SIG-M5 treated with dmso at 0.1 percent for 504 hours (cell line): ENCODE measurements around the gene KRT76.
"Not testable (repeated sequence)": the region's sequence is repeated elsewhere in the genome, so short reads cannot be mapped to it uniquely, and the experiment has no call there.

Source experiments
- DNase-seq: peaks from one replicate; lab custom pipeline; 2025; ENCODE audit not compliant: unreplicated experiment; lab: John Stamatoyannopoulos, UW

KRT76 gene

GRCh38 chr12:52798671-52799504 is 21.7 kb upstream of the KRT76 start:
- no peak for DNase-seq

DNA sequence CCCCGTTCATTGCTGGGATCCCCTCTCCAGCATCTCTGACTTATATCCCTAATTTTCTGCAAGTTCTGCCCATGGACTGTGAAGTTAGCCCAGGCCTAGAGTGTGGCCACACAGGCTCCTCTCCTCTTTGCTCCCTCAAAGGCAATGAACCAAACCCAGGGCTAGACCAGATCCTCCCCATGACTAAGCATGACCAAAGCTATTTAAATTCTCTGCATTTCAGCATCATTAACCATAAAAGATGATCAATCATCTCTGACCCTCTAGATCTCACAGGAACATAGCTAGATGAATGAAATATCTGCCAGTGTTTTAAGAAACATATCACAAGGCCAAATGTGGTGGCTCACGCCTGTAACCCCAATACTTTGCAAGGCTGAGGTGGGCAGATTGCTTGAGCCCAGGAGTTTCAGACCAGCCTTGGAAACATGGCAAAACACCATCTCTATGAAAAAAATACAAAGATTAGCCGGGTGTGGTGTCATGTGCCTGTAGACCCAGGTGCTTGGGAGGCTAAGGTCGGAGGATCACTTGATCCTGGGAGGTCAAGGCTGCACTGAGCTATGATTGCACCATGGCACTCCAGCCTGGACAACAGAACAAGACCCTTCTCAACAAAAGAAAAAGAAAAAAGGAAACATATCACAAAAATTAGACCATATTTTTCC is 21.0 kb upstream of the KRT76 start:
- no peak for DNase-seq

- DNase-seq = no peak
Observed at GRCh38 chr12:52797529-52797894, 20.4 kb upstream of the KRT76 start.

GRCh38 chr12:52796839-52797528 is 19.8 kb upstream of the KRT76 start:
- no peak for DNase-seq

DNA sequence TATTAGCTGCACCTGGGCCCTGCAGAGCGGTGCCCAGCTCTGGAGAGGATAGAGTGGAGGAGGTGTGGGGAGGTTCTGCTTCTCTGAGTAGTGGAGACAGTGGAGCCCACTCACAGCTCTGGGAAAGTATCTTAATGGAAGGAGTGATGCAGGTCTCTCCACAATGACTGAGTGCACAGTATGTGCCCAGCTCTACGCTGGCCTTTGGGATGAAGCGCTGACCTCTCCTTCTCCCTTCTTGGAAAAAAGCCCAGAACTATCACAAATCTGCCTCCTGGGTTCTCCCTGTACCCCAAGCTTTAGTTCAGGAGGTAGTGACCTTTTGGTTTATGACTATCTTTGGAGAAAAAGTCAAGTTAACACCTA is 19.3 kb upstream of the KRT76 start:
- no peak for DNase-seq

- DNase-seq = no peak
Observed at GRCh38 chr12:52795694-52796428, 18.7 kb upstream of the KRT76 start, which contains the start of gene KRT3. Gene KRT3 (minus strand): TSS chr12:52796117. CDS start chr12:52796042, 75 bp downstream.

GRCh38 chr12:52795332-52795674 is 18.2 kb upstream of the KRT76 start:
- DNase-seq = not testable (repeated sequence)

DNA sequence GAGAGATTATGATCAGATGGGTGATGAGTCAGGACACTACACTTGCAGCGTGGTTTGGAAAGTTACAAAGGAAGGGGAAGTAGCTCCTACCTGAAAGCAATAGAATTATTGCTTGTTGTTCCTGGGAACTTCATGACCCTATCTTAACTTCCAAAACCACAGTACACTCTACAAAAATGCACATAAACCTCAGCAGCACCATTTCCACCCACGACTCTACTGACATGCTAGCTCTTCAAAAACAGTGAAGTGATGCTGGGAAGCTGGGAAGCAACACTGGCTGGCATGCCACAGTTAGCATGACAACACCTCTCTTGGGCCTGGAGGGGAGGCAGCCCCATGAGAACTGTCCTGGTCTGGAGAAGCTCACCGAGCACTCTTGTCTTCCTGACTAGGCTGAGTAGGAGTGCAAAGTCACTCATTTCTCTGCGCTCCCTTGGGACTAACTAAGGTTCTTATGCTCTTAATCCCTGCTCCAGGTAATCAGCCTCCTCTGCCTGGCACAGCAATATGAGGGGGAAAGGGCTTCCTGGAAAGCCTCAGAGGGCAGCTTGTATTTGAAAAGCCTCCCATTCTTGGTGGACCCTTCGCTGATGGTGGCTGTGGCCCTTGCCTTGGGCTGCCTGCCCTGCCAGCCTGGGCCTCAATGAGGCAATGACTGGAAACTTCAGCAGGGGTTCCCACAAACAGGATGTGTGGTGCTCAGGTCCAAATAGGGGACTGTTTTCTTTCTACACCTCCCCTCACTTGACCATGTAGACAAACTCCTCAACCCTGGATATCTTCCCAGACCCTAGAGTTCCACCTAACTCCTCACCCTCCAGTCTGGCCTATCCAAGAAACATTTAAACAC is 17.6 kb upstream of the KRT76 start:
- no peak for DNase-seq

DNA sequence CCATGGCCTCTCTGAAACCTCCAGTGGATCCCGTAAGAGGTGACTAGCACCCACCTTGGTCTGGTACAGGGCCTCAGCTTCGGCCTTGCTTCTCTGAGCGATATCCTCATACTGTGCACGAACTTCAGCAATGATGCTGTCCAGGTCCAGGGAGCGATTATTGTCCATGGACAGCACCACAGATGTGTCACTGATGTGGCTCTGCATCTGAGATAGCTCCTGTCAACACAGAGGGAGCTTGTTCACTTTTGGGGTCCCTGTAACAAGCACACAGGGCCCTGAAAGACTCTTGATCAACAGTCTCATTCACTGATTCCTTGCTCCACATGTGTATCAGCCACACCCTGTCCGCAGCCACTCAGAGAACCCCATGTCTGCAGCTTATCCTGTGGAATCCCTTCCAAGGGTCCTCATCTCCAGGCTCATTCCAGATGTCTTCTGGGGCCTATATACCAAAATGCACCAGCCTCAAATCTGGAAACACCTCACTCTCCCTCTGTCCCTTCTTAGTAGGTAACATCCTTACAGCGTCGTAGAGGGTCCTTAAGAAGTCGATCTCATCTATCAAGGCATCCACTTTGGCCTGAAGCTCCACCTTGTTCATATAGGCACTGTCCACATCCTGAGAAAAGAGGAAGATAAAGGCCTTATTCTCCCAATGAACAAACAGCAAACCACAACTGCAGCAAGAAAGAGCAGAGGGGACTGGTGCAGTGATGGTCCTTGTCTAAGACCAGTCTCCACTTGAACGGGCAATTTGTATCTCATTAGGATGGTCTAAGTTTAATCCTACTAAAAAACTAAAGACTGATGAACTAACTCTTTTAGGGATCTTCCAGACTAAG is 15.3 kb upstream of the KRT76 start:
- DNase-seq = no peak

DNA sequence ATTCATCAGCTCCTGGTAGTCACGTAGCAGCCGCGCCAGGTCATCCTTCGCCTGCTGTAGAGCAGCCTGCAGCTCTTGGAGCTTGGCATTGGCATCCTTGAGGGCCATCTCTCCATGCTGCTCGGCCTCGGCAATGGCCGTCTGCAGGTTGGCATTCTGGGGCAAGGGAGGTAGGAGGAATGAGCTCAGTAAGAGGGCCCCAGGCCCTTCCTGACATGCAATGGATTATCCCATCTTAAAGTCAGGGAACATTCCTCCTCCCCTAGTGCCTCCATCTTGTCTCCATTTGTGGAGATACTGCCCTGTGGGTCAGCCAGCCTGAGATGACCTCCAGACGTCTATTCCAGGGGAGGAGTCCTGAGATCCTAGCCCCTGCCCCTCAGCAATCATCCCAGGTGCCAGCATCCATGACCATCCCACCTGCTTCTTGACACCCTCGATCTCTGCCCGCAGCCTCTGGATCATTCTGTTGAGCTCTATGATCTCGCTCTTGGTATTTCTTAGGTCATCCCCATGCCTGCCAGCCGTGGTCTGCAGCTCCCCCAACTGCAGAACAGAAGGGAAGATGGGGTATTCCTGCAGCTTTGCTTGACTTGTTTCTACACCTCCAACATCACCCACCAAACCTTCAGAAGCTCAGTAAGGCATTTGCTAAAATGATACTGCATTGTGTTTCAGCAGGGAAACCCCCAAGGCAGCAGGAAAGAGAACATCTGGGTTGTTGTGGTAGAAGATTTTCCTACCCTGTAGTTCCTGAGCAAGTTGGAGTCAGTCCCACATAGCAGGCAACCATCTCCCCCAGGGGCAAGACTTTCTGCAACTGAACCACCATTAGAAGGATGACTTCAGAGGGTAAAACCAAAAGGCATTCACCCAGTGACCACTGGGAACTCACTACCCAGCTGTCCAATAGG is 14.4 kb upstream of the KRT76 start:
- no peak for DNase-seq

DNA sequence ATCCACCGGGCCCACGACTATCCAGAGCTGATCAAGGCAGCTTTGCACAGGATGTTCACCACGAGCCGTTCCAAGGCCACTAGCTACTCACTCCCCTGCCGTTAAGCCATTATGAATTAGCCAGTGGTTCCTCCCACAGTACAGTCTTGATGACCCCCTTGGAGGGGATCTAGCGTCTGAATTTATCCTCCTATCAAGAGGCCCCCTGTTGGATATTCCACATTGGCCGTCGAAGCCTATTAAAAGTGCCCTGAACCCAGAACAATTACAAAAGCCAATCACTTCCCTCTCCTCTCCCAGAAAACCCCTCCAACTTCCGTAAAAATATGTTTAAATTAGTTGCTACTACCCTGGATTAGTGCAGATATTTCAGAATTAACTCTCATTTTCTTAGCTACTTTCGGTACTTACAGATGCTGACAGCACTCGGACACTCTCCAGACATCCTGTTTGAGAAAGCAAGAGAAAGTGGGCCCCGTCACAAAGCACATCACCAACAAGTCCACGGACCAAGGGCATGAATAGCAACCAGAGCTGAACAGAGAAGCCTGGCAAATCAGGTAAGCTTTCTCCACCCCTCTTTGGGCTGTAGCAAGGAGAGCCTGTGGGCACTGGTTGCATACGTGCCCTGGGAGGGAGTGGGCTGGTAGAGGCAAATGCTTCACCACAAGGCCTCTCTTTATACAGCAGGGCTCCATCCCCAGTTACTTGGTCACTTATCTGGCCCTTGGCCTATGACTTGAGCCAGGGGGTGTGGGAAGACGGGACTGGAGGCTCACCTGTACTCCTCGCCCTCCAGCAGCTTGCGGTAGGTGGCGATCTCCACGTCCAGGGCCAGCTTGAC is 13.5 kb upstream of the KRT76 start:
- DNase-seq = no peak

GRCh38 chr12:52789637-52790426 is 12.7 kb upstream of the KRT76 start:
- DNase-seq = no peak

DNA sequence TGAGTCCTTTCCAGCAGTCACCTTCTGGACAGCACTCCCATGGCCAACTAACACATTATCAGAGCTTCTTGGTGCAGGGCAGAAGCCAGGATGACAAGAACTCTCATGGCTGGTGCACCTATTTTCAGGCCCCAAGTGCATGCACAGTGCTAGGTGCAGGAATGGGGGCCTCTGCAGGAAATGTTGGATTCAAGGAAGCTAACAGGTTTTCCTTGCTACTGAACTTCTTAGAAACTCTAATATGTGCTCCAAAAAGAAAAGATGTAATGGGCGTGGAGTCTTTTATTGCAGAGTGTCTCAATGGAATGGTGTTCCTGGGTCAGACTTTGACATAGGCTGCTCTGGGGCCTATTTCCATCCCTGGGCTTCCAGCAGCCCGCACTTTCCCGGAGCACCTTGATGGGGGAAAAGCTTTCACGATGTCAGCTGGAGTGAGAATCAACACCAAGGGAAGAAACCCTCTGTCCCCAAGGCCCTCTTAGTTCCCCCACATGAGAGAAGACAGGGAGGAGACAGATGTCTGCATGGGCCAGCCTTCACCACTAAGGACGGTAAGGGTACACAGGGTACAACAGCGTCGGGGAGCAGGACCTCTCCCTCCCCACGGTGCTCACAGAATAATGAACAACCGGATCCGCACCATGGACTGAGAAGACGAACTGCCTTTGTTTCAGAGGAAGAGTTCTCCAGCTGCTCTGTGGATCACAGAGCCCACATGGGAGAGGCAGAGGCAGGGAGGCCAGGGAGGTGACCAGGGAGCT is 11.9 kb upstream of the KRT76 start:
- DNase-seq = no peak

DNA sequence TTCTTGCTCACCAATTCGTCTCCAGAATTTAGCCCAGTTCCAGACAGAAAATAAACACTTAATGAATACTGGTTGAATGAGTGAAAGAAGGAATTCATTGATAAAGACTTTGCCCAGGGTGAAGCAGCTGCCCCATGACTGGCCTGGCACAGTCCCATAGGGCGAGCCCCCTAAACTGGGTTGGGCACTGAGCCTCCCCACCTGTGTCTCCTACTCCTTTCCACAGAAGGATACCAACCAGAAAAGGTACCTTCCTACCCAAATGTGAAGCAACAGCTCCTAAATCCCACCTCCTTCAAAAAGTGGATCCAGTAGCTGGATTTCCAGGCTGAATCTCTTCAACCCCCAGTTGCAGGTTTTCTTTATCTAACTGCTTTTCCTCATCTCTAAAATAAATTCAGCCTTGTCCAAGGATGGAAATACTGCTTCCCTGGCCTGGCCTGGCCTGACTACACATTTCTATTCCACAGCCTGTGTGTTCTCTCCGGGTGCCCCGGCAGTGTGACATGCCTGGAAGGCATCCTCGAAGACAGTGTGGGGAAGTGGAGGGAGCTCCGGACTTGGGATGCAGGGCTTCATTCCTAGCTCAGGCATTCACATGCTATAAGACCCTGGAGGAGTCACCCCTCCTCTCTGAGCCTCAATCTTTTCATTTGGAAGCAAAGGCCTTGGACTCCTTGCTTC is 11.2 kb upstream of the KRT76 start:
- no peak for DNase-seq

DNA sequence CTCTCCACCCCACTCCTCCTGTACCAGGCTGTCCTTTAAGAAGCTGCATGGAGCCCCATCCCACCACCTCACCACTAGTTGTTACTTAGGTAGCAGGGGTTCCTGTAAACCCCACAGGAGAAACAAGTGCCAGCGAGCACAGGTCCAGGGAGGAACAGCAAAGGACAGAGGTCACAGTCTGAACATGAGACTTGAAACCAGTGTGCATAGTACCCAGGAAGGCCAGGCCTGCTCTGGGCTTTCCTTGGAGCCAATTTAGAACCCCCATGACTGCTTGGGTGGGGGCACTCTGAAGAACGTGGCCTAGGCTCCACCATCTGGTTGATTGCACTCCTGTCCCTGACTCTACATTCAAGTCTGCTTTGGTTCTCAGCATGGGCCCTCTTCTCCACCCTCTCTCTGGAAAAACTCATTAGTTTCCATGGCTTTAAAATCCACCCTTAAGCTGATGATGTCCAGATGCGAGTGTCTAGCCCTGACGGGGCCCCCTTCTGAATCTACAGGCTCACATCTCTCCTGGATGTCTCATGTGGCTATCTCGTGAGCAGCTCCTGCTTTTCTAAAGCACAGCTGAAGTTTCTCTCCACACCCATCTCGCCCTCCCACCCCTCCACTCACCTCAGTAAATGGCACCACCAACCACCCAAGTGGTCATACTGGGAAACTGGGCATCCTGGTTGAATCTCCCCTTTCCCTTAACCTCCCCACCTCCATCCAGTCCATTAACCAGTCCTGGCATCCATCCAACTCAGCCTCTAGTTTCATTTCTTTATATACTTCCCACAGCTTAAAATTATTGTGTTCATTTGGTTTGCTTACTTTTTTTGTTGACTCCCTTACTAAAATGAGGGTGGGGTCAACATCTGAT is 10.4 kb upstream of the KRT76 start:
- no peak for DNase-seq
